ENCODE data around the gene UBAC1. TPM values are rescaled to one million over a fixed set of nuclear protein-coding genes. Genes with fewer than 3 reads are reported as not detected.

Gene UBAC1
- total RNA-seq, 1 experiment from 2014 or later = 55.4 TPM

DNA sequence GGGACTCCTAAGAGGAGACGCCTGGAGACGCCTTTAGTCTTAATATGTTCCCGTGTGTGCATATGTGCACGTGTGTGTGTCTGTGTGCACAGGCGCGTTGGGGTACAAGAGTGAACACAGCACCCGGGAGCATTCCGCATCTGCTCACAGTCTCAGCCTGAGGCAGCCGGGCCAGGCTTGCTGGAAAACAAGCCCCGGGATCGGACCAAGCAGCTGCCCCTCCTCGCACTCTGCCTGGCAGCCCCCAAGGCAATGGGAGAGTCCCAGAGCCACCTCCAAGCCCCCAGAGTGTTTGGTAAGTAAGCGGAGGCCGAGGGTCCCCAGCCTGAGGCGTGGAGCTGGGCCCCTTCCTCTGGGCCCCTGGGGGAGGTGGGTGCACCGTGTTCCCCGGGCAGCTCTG, 27.3 kb upstream of the UBAC1 start:
- no peaks in the 10 kb centered on the region for H3K27me3 ChIP-seq (replicated peaks; ENCODE audit: control insufficient read depth, insufficient read depth, low read length)
- Mint-ChIP-seq H3K27ac (ENCODE audit: unreplicated experiment) (no peak overlapping the region), H3K27me3 (ENCODE audit: insufficient read depth, unreplicated experiment) (no peaks in the 10 kb centered on the region), H3K9me3 (ENCODE audit: unreplicated experiment) (no peaks in the 10 kb centered on the region), H3K4me1 (ENCODE audit: low read depth, unreplicated experiment) (no peaks in the 10 kb centered on the region), H3K36me3 (ENCODE audit: insufficient read depth, unreplicated experiment) (no peaks in the 10 kb centered on the region), H3K4me3 (ENCODE audit: unreplicated experiment) (no peak overlapping the region)
- DNase-seq = no peak
- intact Hi-C loops (cut with micrococcal nuclease; ENCODE audit: unreplicated experiment) = no loop called here
- POLR2A ChIA-PET = no interaction called here
- H3K4me3 ChIP-seq (ENCODE audit: low read depth, low read length) = no peak overlapping the region
- peaks cover 13% of the 10 kb centered on the region for H3K4me1 ChIP-seq
- TF ChIP-seq, protein P1, sequence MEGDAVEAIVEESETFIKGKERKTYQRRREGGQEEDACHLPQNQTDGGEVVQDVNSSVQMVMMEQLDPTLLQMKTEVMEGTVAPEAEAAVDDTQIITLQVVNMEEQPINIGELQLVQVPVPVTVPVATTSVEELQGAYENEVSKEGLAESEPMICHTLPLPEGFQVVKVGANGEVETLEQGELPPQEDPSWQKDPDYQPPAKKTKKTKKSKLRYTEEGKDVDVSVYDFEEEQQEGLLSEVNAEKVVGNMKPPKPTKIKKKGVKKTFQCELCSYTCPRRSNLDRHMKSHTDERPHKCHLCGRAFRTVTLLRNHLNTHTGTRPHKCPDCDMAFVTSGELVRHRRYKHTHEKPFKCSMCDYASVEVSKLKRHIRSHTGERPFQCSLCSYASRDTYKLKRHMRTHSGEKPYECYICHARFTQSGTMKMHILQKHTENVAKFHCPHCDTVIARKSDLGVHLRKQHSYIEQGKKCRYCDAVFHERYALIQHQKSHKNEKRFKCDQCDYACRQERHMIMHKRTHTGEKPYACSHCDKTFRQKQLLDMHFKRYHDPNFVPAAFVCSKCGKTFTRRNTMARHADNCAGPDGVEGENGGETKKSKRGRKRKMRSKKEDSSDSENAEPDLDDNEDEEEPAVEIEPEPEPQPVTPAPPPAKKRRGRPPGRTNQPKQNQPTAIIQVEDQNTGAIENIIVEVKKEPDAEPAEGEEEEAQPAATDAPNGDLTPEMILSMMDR (IDR thresholded peaks at IDR 0.05; ENCODE audit: insufficient read depth in 1 of 2, low read depth in 1 of 2, low read length in 1 of 2, severe bottlenecking in 1 of 2, unreplicated experiment in 1 of 2) = no peak
- CTCF ChIA-PET = no interaction called here
- BruUV-seq (replicated peaks) = no TSS peak
- H3K36me3 ChIP-seq (ENCODE audit: control insufficient read depth, insufficient read depth, low read length) = no peaks in the 10 kb centered on the region
- no peaks in the 10 kb centered on the region for H3K9me3 ChIP-seq

DNA sequence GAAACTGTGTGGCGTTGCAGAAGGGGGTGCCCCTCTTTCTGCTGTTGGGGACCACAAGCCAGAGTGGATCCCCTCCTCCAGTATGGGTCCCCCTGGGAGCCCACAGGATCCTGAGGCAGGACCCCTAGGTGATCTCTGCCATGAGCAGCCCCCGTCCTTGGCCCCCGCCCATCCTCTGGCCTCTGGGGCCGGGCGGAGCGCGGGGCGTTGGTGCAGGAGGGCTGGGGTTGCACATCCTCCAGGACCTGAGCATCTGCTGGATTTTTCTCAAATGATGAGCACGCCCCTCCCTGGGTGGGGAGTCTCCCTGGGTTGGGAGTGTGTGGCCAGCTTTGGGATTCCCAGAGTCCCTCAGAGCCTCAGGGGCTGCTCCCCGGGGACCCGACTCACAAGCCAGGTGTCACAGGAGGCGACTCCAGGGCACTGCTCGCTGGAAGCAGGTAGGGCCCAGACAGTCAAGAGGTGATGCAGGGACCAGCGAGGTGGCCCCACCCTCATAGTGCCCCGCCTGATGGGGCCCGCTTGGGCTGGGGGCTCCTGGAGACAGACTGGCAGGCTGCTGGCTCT, 26.7 kb upstream of the UBAC1 start:
- H3K4me1 Mint-ChIP-seq (ENCODE audit: low read depth, unreplicated experiment) = no peaks in the 10 kb centered on the region
- H3K27me3 Mint-ChIP-seq (ENCODE audit: insufficient read depth, unreplicated experiment) = no peaks in the 10 kb centered on the region
- H3K4me3 ChIP-seq (ENCODE audit: low read depth, low read length) = no peak overlapping the region
- no peaks in the 10 kb centered on the region for H3K9me3 ChIP-seq
- no peak overlapping the region for H3K4me3 Mint-ChIP-seq (ENCODE audit: unreplicated experiment)
- intact Hi-C loops (cut with micrococcal nuclease; ENCODE audit: unreplicated experiment) = no loop called here
- no peaks in the 10 kb centered on the region for H3K36me3 Mint-ChIP-seq (ENCODE audit: insufficient read depth, unreplicated experiment)
- no TSS peak for BruUV-seq (replicated peaks)
- no peak overlapping the region for H3K27ac Mint-ChIP-seq (ENCODE audit: unreplicated experiment)
- no peak for DNase-seq
- H3K27me3 ChIP-seq (replicated peaks; ENCODE audit: control insufficient read depth, insufficient read depth, low read length) = no peaks in the 10 kb centered on the region
- H3K4me1 ChIP-seq = peaks cover 9% of the 10 kb centered on the region
- ChIA-PET POLR2A (no interaction called here), CTCF (no interaction called here)
- no peaks in the 10 kb centered on the region for H3K9me3 Mint-ChIP-seq (ENCODE audit: unreplicated experiment)
- TF ChIP-seq, protein P1 (IDR thresholded peaks at IDR 0.05; ENCODE audit: insufficient read depth in 1 of 2, low read depth in 1 of 2, low read length in 1 of 2, severe bottlenecking in 1 of 2, unreplicated experiment in 1 of 2) = no peak
- no peaks in the 10 kb centered on the region for H3K36me3 ChIP-seq (ENCODE audit: control insufficient read depth, insufficient read depth, low read length)

DNA sequence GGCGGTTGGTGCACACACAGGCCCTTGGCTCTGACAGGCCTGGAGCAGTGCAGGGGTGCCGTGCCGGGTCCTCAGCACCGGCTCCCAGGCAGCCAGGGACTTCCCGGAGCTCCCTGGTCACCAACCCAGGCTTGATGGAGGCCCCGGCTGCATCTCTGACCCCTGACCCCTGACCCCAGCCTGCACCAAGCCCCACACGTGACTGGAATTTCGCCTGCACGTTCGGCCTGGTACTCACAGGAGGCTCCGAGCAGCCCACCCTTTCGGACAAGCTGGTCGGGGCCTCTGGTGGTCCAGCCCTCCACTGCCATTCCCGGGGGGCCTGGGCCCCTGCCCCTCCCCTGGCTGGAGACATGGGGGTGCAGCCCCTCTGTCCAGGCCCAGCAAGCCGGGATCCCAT, 25.4 kb upstream of the UBAC1 start:
- no peak overlapping the region for H3K27ac Mint-ChIP-seq (ENCODE audit: unreplicated experiment)
- no peak overlapping the region for H3K4me3 Mint-ChIP-seq (ENCODE audit: unreplicated experiment)
- CTCF ChIA-PET = no interaction called here
- peaks cover 2% of the 10 kb centered on the region for H3K27me3 Mint-ChIP-seq (ENCODE audit: insufficient read depth, unreplicated experiment)
- no TSS peak for BruUV-seq (replicated peaks)
- Histone ChIP-seq H3K4me1 (no peaks in the 10 kb centered on the region), H3K36me3 (ENCODE audit: control insufficient read depth, insufficient read depth, low read length) (no peaks in the 10 kb centered on the region), H3K27me3 (replicated peaks; ENCODE audit: control insufficient read depth, insufficient read depth, low read length) (no peaks in the 10 kb centered on the region), H3K4me3 (ENCODE audit: low read depth, low read length) (no peak overlapping the region), H3K9me3 (no peaks in the 10 kb centered on the region)
- POLR2A ChIA-PET = no interaction called here
- H3K4me1 Mint-ChIP-seq (ENCODE audit: low read depth, unreplicated experiment) = no peaks in the 10 kb centered on the region
- no peak for DNase-seq
- H3K9me3 Mint-ChIP-seq (ENCODE audit: unreplicated experiment) = no peaks in the 10 kb centered on the region
- intact Hi-C loops (cut with micrococcal nuclease; ENCODE audit: unreplicated experiment) = no loop called here
- no peaks in the 10 kb centered on the region for H3K36me3 Mint-ChIP-seq (ENCODE audit: insufficient read depth, unreplicated experiment)
- TF ChIP-seq, protein P1 (IDR thresholded peaks at IDR 0.05; ENCODE audit: insufficient read depth in 1 of 2, low read depth in 1 of 2, low read length in 1 of 2, severe bottlenecking in 1 of 2, unreplicated experiment in 1 of 2) = no peak

Measured in Caco-2 (cell line).